Peyer's patch (tissue), 4 donors: ENCODE measurements around the gene ZBTB20.

Experiments
- CTCF ChIP-seq, 6 experiments: fragments of 450-650 bp in 4 of 6; fragments of 200-600 bp in 2 of 6; sonication (generic) in 1 of 6; IDR thresholded peaks; one replicate each; pipeline ENCODE4 v1.5.1; 2017 to 2019; ENCODE audit warnings: antibody characterized with exemption in 6 of 6, mild to moderate bottlenecking in 3 of 6, moderate library complexity in 1 of 6
- POLR2A ChIP-seq, 2 donors: fragments of 450-650 bp; IDR thresholded peaks; one replicate each; pipeline ENCODE4 v1.5.1; 2017; ENCODE audit warnings: antibody characterized with exemption in 2 of 2, mild to moderate bottlenecking in 2 of 2, moderate library complexity in 2 of 2

- TF ChIP-seq CTCF (IDR thresholded peaks at IDR 0.05), result no peak
- TF ChIP-seq POLR2A (IDR thresholded peaks at IDR 0.05), result no peak
Observed at GRCh38 chr3:114506591-114507300, 640.3 kb downstream of the ZBTB20 start.
